ENCODE measurements around the gene NCF2. TPM values are rescaled to one million over a fixed set of nuclear protein-coding genes. Genes with fewer than 3 reads are reported as not detected.

Gene NCF2
- total RNA-seq, 1 donor from 2014 or later, result 2.6 TPM

- H3K9me3 Mint-ChIP-seq, result no peaks in the 10 kb centered on the region
- no peak for DNase-seq (ENCODE audit: low spot score)
- no peaks in the 10 kb centered on the region for H3K27me3 Mint-ChIP-seq (ENCODE audit: low read depth)
- H3K4me1 Mint-ChIP-seq (ENCODE audit: low read depth), result peaks cover 11% of the 10 kb centered on the region
- intact Hi-C loops (cut with micrococcal nuclease), result no loop called here
- H3K36me3 Mint-ChIP-seq (ENCODE audit: low read depth), result no peaks in the 10 kb centered on the region
- H3K27ac Mint-ChIP-seq, result no peak overlapping the region
- H3K4me3 Mint-ChIP-seq (ENCODE audit: low read depth), result no peak overlapping the region
Observed at GRCh38 chr1:183575606-183576005, 14.7 kb downstream of the NCF2 start.

- no peak overlapping the region for H3K27ac Mint-ChIP-seq
- H3K9me3 Mint-ChIP-seq, result no peaks in the 10 kb centered on the region
- H3K4me3 Mint-ChIP-seq (ENCODE audit: low read depth), result no peak overlapping the region
- H3K4me1 Mint-ChIP-seq (ENCODE audit: low read depth), result peaks cover 9% of the 10 kb centered on the region
- intact Hi-C loops (cut with micrococcal nuclease), result no loop called here
- H3K27me3 Mint-ChIP-seq (ENCODE audit: low read depth), result no peaks in the 10 kb centered on the region
- peaks cover 2% of the 10 kb centered on the region for H3K36me3 Mint-ChIP-seq (ENCODE audit: low read depth)
- no peak for DNase-seq (ENCODE audit: low spot score)
Observed at GRCh38 chr1:183572721-183573120, 17.5 kb downstream of the NCF2 start.

GRCh38 chr1:183571678-183572268 is 18.5 kb downstream of the NCF2 start:
- Mint-ChIP-seq H3K27me3 (ENCODE audit: low read depth) (no peaks in the 10 kb centered on the region), H3K4me1 (ENCODE audit: low read depth) (peaks cover 14% of the 10 kb centered on the region), H3K27ac (no peak overlapping the region), H3K36me3 (ENCODE audit: low read depth) (peaks cover 2% of the 10 kb centered on the region), H3K9me3 (no peaks in the 10 kb centered on the region), H3K4me3 (ENCODE audit: low read depth) (no peak overlapping the region)
- intact Hi-C loops (cut with micrococcal nuclease), result no loop called here
- no peak for DNase-seq (ENCODE audit: low spot score)

- H3K27me3 Mint-ChIP-seq (ENCODE audit: low read depth), result no peaks in the 10 kb centered on the region
- H3K9me3 Mint-ChIP-seq, result no peaks in the 10 kb centered on the region
- DNase-seq (ENCODE audit: low spot score), result no peak
- H3K4me1 Mint-ChIP-seq (ENCODE audit: low read depth), result peaks cover 14% of the 10 kb centered on the region
- H3K36me3 Mint-ChIP-seq (ENCODE audit: low read depth), result peaks cover 2% of the 10 kb centered on the region
- no peak overlapping the region for H3K4me3 Mint-ChIP-seq (ENCODE audit: low read depth)
- no peak overlapping the region for H3K27ac Mint-ChIP-seq
- intact Hi-C loops (cut with micrococcal nuclease), result no loop called here
Observed at GRCh38 chr1:183570451-183570850, 19.8 kb downstream of the NCF2 start.

GRCh38 chr1:183569801-183570200 is 20.5 kb downstream of the NCF2 start:
- peaks cover 14% of the 10 kb centered on the region for H3K4me1 Mint-ChIP-seq (ENCODE audit: low read depth)
- no peak overlapping the region for H3K27ac Mint-ChIP-seq
- no peaks in the 10 kb centered on the region for H3K27me3 Mint-ChIP-seq (ENCODE audit: low read depth)
- H3K9me3 Mint-ChIP-seq, result no peaks in the 10 kb centered on the region
- intact Hi-C loops (cut with micrococcal nuclease), result no loop called here
- peaks cover 2% of the 10 kb centered on the region for H3K36me3 Mint-ChIP-seq (ENCODE audit: low read depth)
- no peak for DNase-seq (ENCODE audit: low spot score)
- no peak overlapping the region for H3K4me3 Mint-ChIP-seq (ENCODE audit: low read depth)

GRCh38 chr1:183569141-183569540 is 21.1 kb downstream of the NCF2 start:
- H3K36me3 Mint-ChIP-seq (ENCODE audit: low read depth), result peaks cover 2% of the 10 kb centered on the region
- H3K4me3 Mint-ChIP-seq (ENCODE audit: low read depth), result no peak overlapping the region
- no peaks in the 10 kb centered on the region for H3K9me3 Mint-ChIP-seq
- no peaks in the 10 kb centered on the region for H3K27me3 Mint-ChIP-seq (ENCODE audit: low read depth)
- peak overlapping the region; percentile 17 for H3K27ac Mint-ChIP-seq
- intact Hi-C loops (cut with micrococcal nuclease), result no loop called here
- H3K4me1 Mint-ChIP-seq (ENCODE audit: low read depth), result peaks cover 14% of the 10 kb centered on the region
- no peak for DNase-seq (ENCODE audit: low spot score)

- peaks cover 14% of the 10 kb centered on the region for H3K4me1 Mint-ChIP-seq (ENCODE audit: low read depth)
- no peaks in the 10 kb centered on the region for H3K27me3 Mint-ChIP-seq (ENCODE audit: low read depth)
- no peak for DNase-seq (ENCODE audit: low spot score)
- intact Hi-C loops (cut with micrococcal nuclease), result no loop called here
- H3K36me3 Mint-ChIP-seq (ENCODE audit: low read depth), result peaks cover 2% of the 10 kb centered on the region
- H3K4me3 Mint-ChIP-seq (ENCODE audit: low read depth), result no peak overlapping the region
- peak overlapping the region; percentile 17 for H3K27ac Mint-ChIP-seq
- no peaks in the 10 kb centered on the region for H3K9me3 Mint-ChIP-seq
Observed at GRCh38 chr1:183568176-183569021, 21.9 kb downstream of the NCF2 start.

GRCh38 chr1:183567584-183567983 is 22.7 kb downstream of the NCF2 start:
- H3K36me3 Mint-ChIP-seq (ENCODE audit: low read depth), result peaks cover 5% of the 10 kb centered on the region
- H3K4me1 Mint-ChIP-seq (ENCODE audit: low read depth), result peaks cover 14% of the 10 kb centered on the region
- intact Hi-C loops (cut with micrococcal nuclease), result no loop called here
- no peaks in the 10 kb centered on the region for H3K27me3 Mint-ChIP-seq (ENCODE audit: low read depth)
- DNase-seq (ENCODE audit: low spot score), result no peak
- no peak overlapping the region for H3K27ac Mint-ChIP-seq
- H3K4me3 Mint-ChIP-seq (ENCODE audit: low read depth), result no peak overlapping the region
- H3K9me3 Mint-ChIP-seq, result no peaks in the 10 kb centered on the region

GRCh38 chr1:183566026-183566425 is 24.2 kb downstream of the NCF2 start:
- Mint-ChIP-seq H3K4me1 (ENCODE audit: low read depth) (peaks cover 14% of the 10 kb centered on the region), H3K36me3 (ENCODE audit: low read depth) (peaks cover 5% of the 10 kb centered on the region), H3K4me3 (ENCODE audit: low read depth) (no peak overlapping the region), H3K27ac (no peak overlapping the region), H3K9me3 (no peaks in the 10 kb centered on the region), H3K27me3 (ENCODE audit: low read depth) (no peaks in the 10 kb centered on the region)
- intact Hi-C loops (cut with micrococcal nuclease), result no loop called here
- DNase-seq (ENCODE audit: low spot score), result no peak

- H3K27me3 Mint-ChIP-seq (ENCODE audit: low read depth), result no peaks in the 10 kb centered on the region
- intact Hi-C loops (cut with micrococcal nuclease), result no loop called here
- no peak overlapping the region for H3K27ac Mint-ChIP-seq
- H3K4me1 Mint-ChIP-seq (ENCODE audit: low read depth), result peaks cover 14% of the 10 kb centered on the region
- H3K4me3 Mint-ChIP-seq (ENCODE audit: low read depth), result no peak overlapping the region
- DNase-seq (ENCODE audit: low spot score), result no peak
- H3K36me3 Mint-ChIP-seq (ENCODE audit: low read depth), result peaks cover 5% of the 10 kb centered on the region
- no peaks in the 10 kb centered on the region for H3K9me3 Mint-ChIP-seq
Observed at GRCh38 chr1:183565261-183565660, 25.0 kb downstream of the NCF2 start.

- Mint-ChIP-seq H3K4me3 (ENCODE audit: low read depth) (no peak overlapping the region), H3K27me3 (ENCODE audit: low read depth) (no peaks in the 10 kb centered on the region), H3K9me3 (no peaks in the 10 kb centered on the region), H3K36me3 (ENCODE audit: low read depth) (peaks cover 3% of the 10 kb centered on the region), H3K4me1 (ENCODE audit: low read depth) (peaks cover 4% of the 10 kb centered on the region), H3K27ac (no peak overlapping the region)
- intact Hi-C loops (cut with micrococcal nuclease), result no loop called here
- no peak for DNase-seq (ENCODE audit: low spot score)
Observed at GRCh38 chr1:183562701-183563100, 27.6 kb downstream of the NCF2 start.

GRCh38 chr1:183559061-183559460 is 31.2 kb downstream of the NCF2 start:
- Mint-ChIP-seq H3K27me3 (ENCODE audit: low read depth) (no peaks in the 10 kb centered on the region), H3K27ac (no peak overlapping the region), H3K36me3 (ENCODE audit: low read depth) (peaks cover 21% of the 10 kb centered on the region), H3K4me1 (ENCODE audit: low read depth) (no peaks in the 10 kb centered on the region), H3K9me3 (no peaks in the 10 kb centered on the region), H3K4me3 (ENCODE audit: low read depth) (no peak overlapping the region)
- intact Hi-C loops (cut with micrococcal nuclease), result no loop called here
- no peak for DNase-seq (ENCODE audit: low spot score)

GRCh38 chr1:183554577-183554976 is 35.7 kb downstream of the NCF2 start:
- Mint-ChIP-seq H3K27me3 (ENCODE audit: low read depth) (no peaks in the 10 kb centered on the region), H3K27ac (no peak overlapping the region), H3K4me3 (ENCODE audit: low read depth) (no peak overlapping the region), H3K4me1 (ENCODE audit: low read depth) (peaks cover 2% of the 10 kb centered on the region), H3K9me3 (no peaks in the 10 kb centered on the region), H3K36me3 (ENCODE audit: low read depth) (peaks cover 53% of the 10 kb centered on the region)
- DNase-seq (ENCODE audit: low spot score), result no peak
- intact Hi-C loops (cut with micrococcal nuclease), result no loop called here
